Mucosa of descending colon (tissue), 3 donors: Measurements from ENCODE around the gene HMOX2. TPM values are rescaled to one million over a fixed set of nuclear protein-coding genes. Genes with fewer than 3 reads are reported as not detected.

Experiments
- ATAC-seq: fragments of 200-7000 bp; cut with Tn5 transposase; one replicate; pipeline ENCODE4 v1.9.1; 2020; ENCODE audit warnings: mild to moderate bottlenecking, moderate library complexity
- DNase-seq, 3 donors: peaks; one replicate each; pipeline ENCODE4 v3.0.0-alpha.2; 2020
- H3K36me3 ChIP-seq: fragments of 200-600 bp; one replicate; pipeline ENCODE4 v1.8.0; 2021; ENCODE audit warnings: low read depth, mild to moderate bottlenecking
- H3K4me1 ChIP-seq: fragments of 200-600 bp; one replicate; pipeline ENCODE4 v1.8.0; 2021; ENCODE audit warnings: low read depth, mild to moderate bottlenecking
- H3K4me3 ChIP-seq: fragments of 200-600 bp; one replicate; pipeline ENCODE4 v1.8.0; 2021; ENCODE audit warnings: mild to moderate bottlenecking
- H3K9me3 ChIP-seq: fragments of 200-600 bp; one replicate; pipeline ENCODE4 v1.8.0; 2021; ENCODE audit warnings: mild to moderate bottlenecking
- intact Hi-C, 2 donors: fragments of 100-400 bp; cut with DNase I in 1 of 2; cut with micrococcal nuclease in 1 of 2; formaldehyde crosslinking; loops; one replicate each; pipeline versions ENCODE4 v1.11.0 to v1.11.1; 2022; cut with DNase I, micrococcal nuclease
- total RNA-seq, 3 donors: library from RNA; stranded (reverse); fragmentation: NEBNext Ultra II Directional in 2 of 3; extraction: Animal tissue kit (Norgen Biotek cat#: 25700) in 2 of 3; gene quantifications; one replicate each; pipeline versions ENCODE4 v1.2.1 to v1.2.4, GENCODE V29; 2021 to 2023
- TF ChIP-seq, protein P1 (sequence below): fragments of 200-600 bp; IDR thresholded peaks from one replicate; pipeline ENCODE4 v1.8.0; 2022; ENCODE audit warnings: antibody characterized with exemption, mild to moderate bottlenecking
- donor health status: DM: no; HTN: no; CAD: no; lungs with moderate emphysema.
- donor health status: DM: no; HTN: no; CAD: no.
- donor health status: DM: no; HTN: yes; CAD: no.

Gene HMOX2
- total RNA-seq, 3 donors from 2014 or later, result 36.0 to 52.7 (median 49.3) TPM

- peaks cover 9% of the 10 kb centered on the region for H3K36me3 ChIP-seq
- H3K4me1 ChIP-seq, result peaks cover 7% of the 10 kb centered on the region
- TF ChIP-seq, protein P1, sequence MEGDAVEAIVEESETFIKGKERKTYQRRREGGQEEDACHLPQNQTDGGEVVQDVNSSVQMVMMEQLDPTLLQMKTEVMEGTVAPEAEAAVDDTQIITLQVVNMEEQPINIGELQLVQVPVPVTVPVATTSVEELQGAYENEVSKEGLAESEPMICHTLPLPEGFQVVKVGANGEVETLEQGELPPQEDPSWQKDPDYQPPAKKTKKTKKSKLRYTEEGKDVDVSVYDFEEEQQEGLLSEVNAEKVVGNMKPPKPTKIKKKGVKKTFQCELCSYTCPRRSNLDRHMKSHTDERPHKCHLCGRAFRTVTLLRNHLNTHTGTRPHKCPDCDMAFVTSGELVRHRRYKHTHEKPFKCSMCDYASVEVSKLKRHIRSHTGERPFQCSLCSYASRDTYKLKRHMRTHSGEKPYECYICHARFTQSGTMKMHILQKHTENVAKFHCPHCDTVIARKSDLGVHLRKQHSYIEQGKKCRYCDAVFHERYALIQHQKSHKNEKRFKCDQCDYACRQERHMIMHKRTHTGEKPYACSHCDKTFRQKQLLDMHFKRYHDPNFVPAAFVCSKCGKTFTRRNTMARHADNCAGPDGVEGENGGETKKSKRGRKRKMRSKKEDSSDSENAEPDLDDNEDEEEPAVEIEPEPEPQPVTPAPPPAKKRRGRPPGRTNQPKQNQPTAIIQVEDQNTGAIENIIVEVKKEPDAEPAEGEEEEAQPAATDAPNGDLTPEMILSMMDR, result no peak
- intact Hi-C loops, result no loop called here
- no peaks in the 10 kb centered on the region for H3K9me3 ChIP-seq
- ATAC-seq, result no peak
- H3K4me3 ChIP-seq, result no peak overlapping the region
- DNase-seq, result no peak
Observed at GRCh38 chr16:4510131-4510530, 33.9 kb downstream of the HMOX2 start.

DNA sequence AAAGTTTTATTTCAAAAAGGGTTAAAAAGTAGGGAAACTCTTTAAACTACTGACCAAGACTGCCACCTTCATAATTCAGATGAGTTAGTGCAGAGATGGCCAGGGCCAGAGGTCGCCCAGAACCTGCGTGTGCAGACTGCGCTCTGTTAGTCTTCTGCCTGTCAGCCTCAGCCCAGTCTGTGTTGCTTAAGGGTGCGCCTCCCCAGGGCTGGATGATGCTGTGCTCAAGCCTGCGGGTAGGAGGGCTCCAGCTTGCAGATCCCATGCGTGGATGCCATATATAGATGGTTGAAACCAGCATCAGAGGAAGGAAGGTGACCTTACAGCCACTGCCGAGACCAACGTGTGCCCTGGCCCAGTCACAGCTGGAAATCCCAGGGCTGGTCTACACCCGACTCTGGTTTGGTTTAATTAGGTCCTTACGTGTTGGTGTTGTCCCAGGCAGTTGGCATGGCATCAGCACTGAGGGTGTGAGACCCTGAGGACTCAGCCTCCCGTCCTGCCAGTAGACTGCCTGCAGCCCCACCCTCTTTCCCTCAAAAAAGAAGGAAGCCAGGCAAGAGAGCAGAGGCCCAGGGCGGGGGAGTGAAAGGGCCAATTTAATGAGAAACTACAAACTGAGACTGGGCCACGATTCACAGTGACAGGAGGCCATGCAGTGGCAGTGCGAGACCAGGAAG is 34.7 kb downstream of the HMOX2 start:
- H3K9me3 ChIP-seq, result no peaks in the 10 kb centered on the region
- DNase-seq (no peak), ATAC-seq (no peak)
- TF ChIP-seq, protein P1, result no peak
- no peak overlapping the region for H3K4me3 ChIP-seq
- peaks cover 7% of the 10 kb centered on the region for H3K4me1 ChIP-seq
- intact Hi-C loops, result no loop called here
- peaks cover 9% of the 10 kb centered on the region for H3K36me3 ChIP-seq

- TF ChIP-seq, protein P1, result peak; percentile 12
- Histone ChIP-seq H3K9me3 (no peaks in the 10 kb centered on the region), H3K4me3 (no peak overlapping the region), H3K4me1 (peaks cover 7% of the 10 kb centered on the region), H3K36me3 (peaks cover 9% of the 10 kb centered on the region)
- peak; percentile 80 for ATAC-seq
- DNase-seq, result peak; percentile 73 to 77 (median 74)
- intact Hi-C loops, result no loop called here
Observed at GRCh38 chr16:4511441-4512082, 35.4 kb downstream of the HMOX2 start.

DNA sequence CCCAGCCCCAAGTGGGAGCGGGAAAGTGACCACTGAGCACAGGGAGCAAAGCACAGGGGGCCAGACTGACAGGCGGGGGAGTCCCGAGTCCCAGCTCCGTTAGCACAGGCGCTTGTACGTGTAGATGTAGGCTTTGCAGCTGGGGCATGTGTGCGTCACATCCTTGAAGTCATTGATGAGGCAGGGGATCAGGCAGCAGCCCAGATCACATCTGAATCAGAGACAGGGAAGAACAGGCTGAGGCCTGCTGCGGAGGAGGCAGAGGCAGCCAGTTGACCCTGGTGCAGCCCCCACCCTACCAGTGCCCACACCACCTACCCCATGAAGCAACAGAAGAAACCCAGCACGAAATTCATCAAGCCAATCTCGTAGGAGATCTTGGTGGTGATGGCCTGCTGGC is 36.3 kb downstream of the HMOX2 start:
- H3K9me3 ChIP-seq, result no peaks in the 10 kb centered on the region
- ATAC-seq (no peak), DNase-seq (peak in 1 of 3 donors; percentile 44)
- peaks cover 4% of the 10 kb centered on the region for H3K36me3 ChIP-seq
- intact Hi-C loops, result no loop called here
- H3K4me1 ChIP-seq, result peaks cover 7% of the 10 kb centered on the region
- TF ChIP-seq, protein P1, result no peak
- no peak overlapping the region for H3K4me3 ChIP-seq

DNA sequence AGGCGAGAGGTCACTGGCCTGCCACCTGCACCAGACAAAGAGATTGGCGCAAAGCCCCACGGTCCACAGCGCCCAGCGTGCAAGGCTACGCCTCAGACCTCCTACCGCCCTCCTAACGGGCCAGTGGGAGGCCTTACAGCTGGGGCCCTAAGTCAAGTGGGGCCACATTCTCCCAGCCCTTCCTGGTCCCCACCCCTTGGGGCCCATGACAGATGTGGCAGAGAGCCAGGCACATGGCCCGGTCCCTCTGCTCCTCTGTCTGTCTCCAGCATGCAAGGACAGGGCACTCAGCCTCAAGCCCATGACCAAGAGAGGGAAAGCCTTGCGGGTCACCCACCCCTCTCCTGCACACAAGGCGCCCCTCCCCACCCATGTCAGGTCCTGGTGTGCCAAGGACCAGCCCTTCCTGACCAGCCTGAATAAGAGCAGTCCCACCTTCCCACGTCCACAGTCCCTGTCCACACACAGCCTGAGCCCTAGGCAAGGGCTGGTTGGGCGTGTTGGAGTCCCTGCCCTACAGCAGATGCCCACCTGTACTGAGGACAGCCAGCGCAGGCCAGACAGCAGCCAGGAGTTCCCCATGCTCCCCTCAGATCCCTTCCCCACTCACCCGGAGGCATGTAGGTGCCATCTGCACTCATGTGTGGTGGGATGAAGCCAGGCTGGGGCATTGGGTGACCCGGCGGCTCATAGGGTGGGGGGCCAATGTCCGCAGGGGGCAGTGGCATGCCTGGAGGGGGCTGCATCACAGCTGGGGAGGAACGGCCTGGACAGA is 37.1 kb downstream of the HMOX2 start:
- peak in 1 of 3 donors; percentile 47 for DNase-seq
- no peak for ATAC-seq
- intact Hi-C loops, result no loop called here
- Histone ChIP-seq H3K4me1 (peaks cover 7% of the 10 kb centered on the region), H3K4me3 (no peak overlapping the region), H3K9me3 (no peaks in the 10 kb centered on the region), H3K36me3 (peaks cover 4% of the 10 kb centered on the region)
- TF ChIP-seq, protein P1, result no peak
